ENCODE results near the gene SLFN5. TPM values are rescaled to one million over a fixed set of nuclear protein-coding genes. Genes with fewer than 3 reads are reported as not detected.

SLFN5 gene
- total RNA-seq, 2 donors from 2014 or later: 3.0 to 8.5 TPM

DNA sequence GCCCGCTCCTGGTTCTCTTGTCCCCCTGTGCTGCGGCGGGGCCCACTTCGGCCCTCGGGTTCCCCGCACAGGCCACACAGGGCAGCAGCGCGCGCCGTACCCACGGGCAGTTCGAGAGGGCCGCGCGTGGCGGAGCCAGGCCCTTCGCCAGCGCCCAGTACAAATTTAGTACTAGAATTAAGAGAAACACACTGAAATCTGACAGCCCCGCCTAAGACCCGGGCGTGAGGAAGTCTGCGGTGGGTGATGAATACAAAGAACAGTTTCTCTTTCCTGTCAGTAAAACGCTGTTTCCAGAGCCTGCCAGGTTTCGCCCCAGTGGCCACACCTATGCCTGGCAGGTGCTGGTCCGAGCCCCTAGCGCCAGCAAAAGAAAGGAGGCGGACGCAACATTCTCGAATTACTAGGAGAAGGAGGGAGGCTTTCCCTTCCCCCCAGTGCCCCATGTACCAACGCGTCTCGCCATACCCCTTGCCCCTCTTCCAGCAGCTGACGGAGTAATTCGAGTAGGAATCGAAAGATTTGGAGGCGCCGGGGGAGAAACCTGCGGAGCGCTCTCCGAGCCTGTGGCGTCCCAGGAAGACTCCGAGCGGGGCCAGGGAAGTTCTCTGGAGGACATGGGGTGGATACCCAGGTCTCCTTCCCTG, 591 bp upstream of the SLFN5 start:
- Histone ChIP-seq H3K9ac (ENCODE audit: low read depth in 2 of 2, low read length in 2 of 2) (peak overlapping the region; percentile 75 to 91), H3K9me3 (no peaks in the 10 kb centered on the region), H3K36me3 (no peaks in the 10 kb centered on the region), H3K27ac (peak overlapping the region; percentile 92), H3K4me3 (peak overlapping the region; percentile 48), H3K4me1 (no peaks in the 10 kb centered on the region), H3K27me3 (no peaks in the 10 kb centered on the region)
- TF ChIP-seq, protein P1, sequence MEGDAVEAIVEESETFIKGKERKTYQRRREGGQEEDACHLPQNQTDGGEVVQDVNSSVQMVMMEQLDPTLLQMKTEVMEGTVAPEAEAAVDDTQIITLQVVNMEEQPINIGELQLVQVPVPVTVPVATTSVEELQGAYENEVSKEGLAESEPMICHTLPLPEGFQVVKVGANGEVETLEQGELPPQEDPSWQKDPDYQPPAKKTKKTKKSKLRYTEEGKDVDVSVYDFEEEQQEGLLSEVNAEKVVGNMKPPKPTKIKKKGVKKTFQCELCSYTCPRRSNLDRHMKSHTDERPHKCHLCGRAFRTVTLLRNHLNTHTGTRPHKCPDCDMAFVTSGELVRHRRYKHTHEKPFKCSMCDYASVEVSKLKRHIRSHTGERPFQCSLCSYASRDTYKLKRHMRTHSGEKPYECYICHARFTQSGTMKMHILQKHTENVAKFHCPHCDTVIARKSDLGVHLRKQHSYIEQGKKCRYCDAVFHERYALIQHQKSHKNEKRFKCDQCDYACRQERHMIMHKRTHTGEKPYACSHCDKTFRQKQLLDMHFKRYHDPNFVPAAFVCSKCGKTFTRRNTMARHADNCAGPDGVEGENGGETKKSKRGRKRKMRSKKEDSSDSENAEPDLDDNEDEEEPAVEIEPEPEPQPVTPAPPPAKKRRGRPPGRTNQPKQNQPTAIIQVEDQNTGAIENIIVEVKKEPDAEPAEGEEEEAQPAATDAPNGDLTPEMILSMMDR (IDR thresholded peaks at IDR 0.05): peak; percentile 19
- peak; percentile 73 for DNase-seq
- intact Hi-C loops (cut with DNase I): no loop called here

GRCh38 chr17:35243561-35244340, 879 bp downstream of the SLFN5 start:
- intact Hi-C loops (cut with DNase I): no loop called here
- TF ChIP-seq, protein P1 (IDR thresholded peaks at IDR 0.05): no peak
- Histone ChIP-seq H3K9me3 (no peaks in the 10 kb centered on the region), H3K9ac (ENCODE audit: low read depth in 2 of 2, low read length in 2 of 2) (peak overlapping the region; percentile 80 to 91), H3K36me3 (no peaks in the 10 kb centered on the region), H3K4me3 (peak overlapping the region; percentile 48), H3K27me3 (no peaks in the 10 kb centered on the region), H3K4me1 (no peaks in the 10 kb centered on the region), H3K27ac (peak overlapping the region; percentile 92)
- DNase-seq: peak; percentile 34

DNA sequence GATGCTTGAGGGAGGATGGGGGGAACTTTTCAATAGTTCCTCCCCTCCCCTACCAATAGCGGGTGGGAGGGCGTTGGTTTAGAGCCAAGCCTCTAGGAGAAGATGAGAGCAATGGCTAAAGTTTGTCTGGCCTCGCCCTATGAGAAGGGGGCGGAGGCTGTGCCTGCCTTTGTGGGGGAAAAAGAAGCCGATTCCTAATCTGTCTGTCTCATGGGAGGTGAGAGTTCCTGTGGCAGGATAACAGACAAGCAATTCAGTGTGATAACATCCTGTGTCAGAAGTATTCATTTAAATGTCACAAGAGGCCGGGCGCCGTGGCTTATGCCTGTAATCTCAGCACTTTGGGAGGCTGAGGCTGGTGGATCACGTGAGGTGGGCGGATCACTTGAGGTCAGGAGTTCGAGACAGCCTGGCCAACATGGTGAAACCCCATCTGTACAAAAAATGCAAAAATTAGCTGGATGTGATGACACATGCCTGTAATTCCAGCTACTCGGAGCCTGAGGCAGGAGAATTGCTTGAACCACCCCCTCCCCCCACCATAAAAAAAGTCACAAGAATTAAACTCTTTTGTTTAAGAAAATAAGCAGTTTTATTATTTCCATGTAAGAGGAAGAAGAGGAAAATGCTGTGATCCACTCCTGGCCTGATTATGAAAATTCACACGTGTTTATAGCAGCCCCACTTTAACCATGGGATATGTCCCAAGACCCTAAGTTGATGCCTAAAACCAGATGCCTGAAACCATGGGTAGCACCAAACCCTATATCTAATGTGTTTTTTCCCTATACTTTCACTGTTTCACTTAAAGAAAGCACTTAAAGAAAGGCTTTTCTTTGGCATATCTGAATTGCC, 1.7 kb downstream of the SLFN5 start:
- Histone ChIP-seq H3K9ac (ENCODE audit: low read depth in 2 of 2, low read length in 2 of 2) (peak overlapping the region in 1 of 2 donors; percentile 80), H3K4me3 (peak overlapping the region; percentile 48), H3K27me3 (no peaks in the 10 kb centered on the region), H3K4me1 (no peaks in the 10 kb centered on the region), H3K9me3 (no peaks in the 10 kb centered on the region), H3K27ac (peak overlapping the region; percentile 92), H3K36me3 (no peaks in the 10 kb centered on the region)
- intact Hi-C loops (cut with DNase I): no loop called here
- TF ChIP-seq, protein P1 (IDR thresholded peaks at IDR 0.05): no peak
- peak; percentile 58 for DNase-seq

GRCh38 chr17:35245196-35245486, 2.3 kb downstream of the SLFN5 start:
- H3K4me3 ChIP-seq: no peak overlapping the region
- no peaks in the 10 kb centered on the region for H3K27me3 ChIP-seq
- TF ChIP-seq, protein P1 (IDR thresholded peaks at IDR 0.05): no peak
- H3K9ac ChIP-seq (ENCODE audit: low read depth in 2 of 2, low read length in 2 of 2): no peak overlapping the region
- no peaks in the 10 kb centered on the region for H3K4me1 ChIP-seq
- no peaks in the 10 kb centered on the region for H3K9me3 ChIP-seq
- intact Hi-C loops (cut with DNase I): no loop called here
- no peaks in the 10 kb centered on the region for H3K36me3 ChIP-seq
- DNase-seq: no peak
- peak overlapping the region; percentile 92 for H3K27ac ChIP-seq

GRCh38 chr17:35252651-35253050, 9.8 kb downstream of the SLFN5 start:
- H3K9me3 ChIP-seq: no peaks in the 10 kb centered on the region
- DNase-seq: no peak
- H3K4me1 ChIP-seq: no peaks in the 10 kb centered on the region
- H3K9ac ChIP-seq (ENCODE audit: low read depth in 2 of 2, low read length in 2 of 2): no peak overlapping the region
- TF ChIP-seq, protein P1 (IDR thresholded peaks at IDR 0.05): no peak
- H3K4me3 ChIP-seq: no peak overlapping the region
- no peaks in the 10 kb centered on the region for H3K36me3 ChIP-seq
- H3K27ac ChIP-seq: no peak overlapping the region
- H3K27me3 ChIP-seq: no peaks in the 10 kb centered on the region
- intact Hi-C loops (cut with DNase I): no loop called here

Measured in colonic mucosa (tissue), 4 donors.